ENCODE results near the gene DENND10.
"Not testable (repeated sequence)": the region's sequence is repeated elsewhere in the genome, so short reads cannot be mapped to it uniquely, and the experiment has no call there.

The DENND10 gene

DNA sequence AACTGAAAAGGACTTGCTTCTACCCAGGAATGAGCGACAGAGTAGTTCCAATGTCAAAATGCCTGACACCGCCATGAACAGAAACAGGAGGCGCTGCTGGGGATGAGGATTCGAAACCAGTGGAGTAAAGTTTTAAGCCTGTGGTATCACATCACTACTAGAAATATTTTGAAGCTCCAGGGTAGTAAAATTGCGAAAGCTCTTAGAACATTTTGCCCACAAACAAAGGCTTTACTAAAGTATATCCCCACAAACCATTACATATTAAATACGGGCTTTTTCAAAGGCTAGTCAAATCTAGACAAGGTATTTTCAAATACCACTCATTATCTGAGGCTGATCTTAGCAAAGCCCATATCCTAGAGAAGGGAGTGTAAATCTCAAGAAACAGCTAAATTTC lies 72.3 kb downstream of the DENND10 start:
- no peak for FAIRE-seq

- FAIRE-seq, result no peak
These were observed 73.9 kb downstream of the DENND10 start for GRCh38 chr10:119177708-119178371.

DNA sequence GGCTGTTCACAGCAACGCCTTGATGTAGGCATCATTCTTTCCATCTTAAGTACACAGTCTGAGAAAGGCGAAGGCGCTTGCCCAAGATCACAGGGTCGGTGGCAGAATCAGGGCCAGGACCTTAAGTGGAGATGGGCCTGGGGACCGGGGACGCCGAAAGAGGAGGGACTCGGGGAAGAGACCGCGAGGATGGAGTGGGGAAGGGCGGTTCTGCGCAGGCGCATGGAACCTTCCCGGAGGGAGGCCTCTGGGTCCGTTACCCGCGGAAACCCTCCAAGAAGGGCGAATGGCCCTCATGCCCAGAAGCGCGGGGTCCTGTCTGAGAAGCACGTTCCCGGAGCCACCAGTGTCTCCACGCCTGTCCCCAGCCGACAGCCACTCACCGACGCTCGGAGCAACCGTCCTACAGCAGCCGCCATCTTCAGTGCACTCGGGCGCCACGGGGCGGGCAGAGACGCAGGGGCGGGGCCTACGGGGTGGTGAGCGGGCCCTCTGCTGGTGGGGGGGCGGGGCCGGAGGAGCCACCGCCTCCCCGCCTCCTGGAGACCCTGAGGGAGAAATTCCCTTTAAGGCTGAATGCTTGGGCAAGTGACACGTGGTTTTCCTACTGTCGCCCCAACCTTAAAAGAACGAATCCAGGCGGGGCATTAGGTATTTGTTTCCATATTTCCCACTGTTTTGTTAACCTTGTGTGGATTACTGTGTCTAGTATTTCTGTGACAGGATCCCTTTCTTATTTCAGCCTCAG lies 74.6 kb downstream of the DENND10 start, which contains the start of gene PRDX3:
Gene PRDX3 (minus strand): TSS at position 441 of the 748 bp plus-strand sequence. CDS start 22 bp downstream, at position 419.
- FAIRE-seq, result no peak

DNA sequence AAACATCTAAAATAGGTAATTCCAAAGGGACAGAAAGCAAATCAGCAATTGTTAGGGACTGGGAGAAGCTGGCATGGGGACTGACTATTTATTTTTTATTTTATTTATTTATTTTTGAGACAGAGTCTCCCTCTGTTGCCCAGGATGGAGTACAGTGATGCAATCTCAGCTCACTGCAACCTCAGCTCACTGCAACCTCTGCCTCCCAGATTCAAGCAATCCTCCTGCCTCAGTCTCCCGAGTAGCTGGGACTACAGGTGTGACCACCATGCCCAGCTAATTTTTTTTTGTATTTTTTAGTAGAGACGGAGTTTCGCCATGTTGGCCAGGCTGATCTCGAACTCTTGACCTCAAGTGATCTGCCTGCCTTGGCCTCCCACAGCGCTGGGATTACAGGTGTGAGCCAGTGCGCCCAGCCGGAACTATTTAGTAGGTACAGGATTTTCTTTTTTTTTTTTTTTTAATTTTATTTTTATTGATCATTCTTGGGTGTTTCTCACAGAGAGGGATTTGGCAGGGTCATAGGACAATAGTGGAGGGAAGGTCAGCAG lies 77.0 kb downstream of the DENND10 start:
- not testable (repeated sequence) for FAIRE-seq

DNA sequence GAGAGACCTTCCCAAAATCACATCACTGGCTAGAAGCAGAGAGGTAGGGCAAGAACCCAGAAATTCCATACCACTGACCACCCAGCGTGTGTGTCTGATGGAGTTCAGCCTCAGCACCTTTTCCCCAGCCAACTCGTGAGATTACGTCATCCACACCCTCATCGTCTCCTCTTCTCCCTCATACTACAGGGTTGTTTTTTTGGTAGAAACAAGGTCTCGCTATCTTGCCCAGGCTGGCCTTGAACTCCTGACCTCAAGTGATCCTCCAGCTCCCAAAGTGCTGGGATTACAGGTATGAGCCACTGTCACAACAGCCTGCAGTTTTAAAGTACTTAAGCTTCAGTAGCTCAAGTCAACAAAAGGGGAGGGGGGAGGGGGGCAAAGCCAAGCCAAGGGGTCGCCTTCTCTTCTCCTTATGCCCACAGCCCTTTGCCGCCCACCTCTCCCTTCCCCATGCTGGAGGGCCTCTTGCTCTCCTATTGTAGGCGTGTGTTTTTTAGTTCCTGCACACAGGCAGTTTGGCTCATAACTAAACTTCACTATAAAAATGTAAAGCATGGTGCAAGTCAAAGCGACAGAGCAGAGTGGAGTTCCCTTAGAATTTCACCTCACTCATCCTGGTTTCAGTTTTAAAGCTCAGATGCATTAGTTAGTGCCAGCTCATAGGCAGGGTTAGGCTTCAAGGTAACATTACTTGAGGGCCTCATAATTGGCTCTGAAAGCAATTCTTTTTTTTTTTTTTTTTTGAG lies 79.9 kb downstream of the DENND10 start:
- FAIRE-seq, result no peak

Data from endometrium (tissue), 2 donors.